ENCODE data around the gene CDC14A. TPM values are rescaled to one million over a fixed set of nuclear protein-coding genes. Genes with fewer than 3 reads are reported as not detected.

The CDC14A gene
- total RNA-seq, 2 donors from 2014 or later, result 9.6 to 16.8 TPM

GRCh38 chr1:100441651-100442050 lies 89.3 kb downstream of the CDC14A start:
- Histone ChIP-seq H3K9me3 (no peaks in the 10 kb centered on the region), H3K27me3 (no peaks in the 10 kb centered on the region), H3K4me1 (no peaks in the 10 kb centered on the region), H3K36me3 (no peaks in the 10 kb centered on the region), H3K9ac (ENCODE audit: low read depth in 2 of 2, low read length in 2 of 2) (no peak overlapping the region), H3K4me3 (no peak overlapping the region), H3K27ac (peak overlapping the region; percentile 9)
- intact Hi-C loops (cut with DNase I), result no loop called here
- no peak for TF ChIP-seq CTCF (IDR thresholded peaks at IDR 0.05)
- no peak for DNase-seq

- intact Hi-C loops (cut with DNase I), result no loop called here
- H3K27ac ChIP-seq, result no peak overlapping the region
- no peaks in the 10 kb centered on the region for H3K36me3 ChIP-seq
- H3K9me3 ChIP-seq, result no peaks in the 10 kb centered on the region
- H3K4me3 ChIP-seq, result no peak overlapping the region
- no peak for TF ChIP-seq CTCF (IDR thresholded peaks at IDR 0.05)
- no peaks in the 10 kb centered on the region for H3K4me1 ChIP-seq
- no peak for DNase-seq
- H3K9ac ChIP-seq (ENCODE audit: low read depth in 2 of 2, low read length in 2 of 2), result no peak overlapping the region
- no peaks in the 10 kb centered on the region for H3K27me3 ChIP-seq
Observed at GRCh38 chr1:100443811-100444571, 91.7 kb downstream of the CDC14A start.

- no peaks in the 10 kb centered on the region for H3K9me3 ChIP-seq
- intact Hi-C loops (cut with DNase I), result no loop called here
- DNase-seq, result no peak
- H3K4me3 ChIP-seq, result no peak overlapping the region
- no peak overlapping the region for H3K9ac ChIP-seq (ENCODE audit: low read depth in 2 of 2, low read length in 2 of 2)
- no peaks in the 10 kb centered on the region for H3K27me3 ChIP-seq
- no peaks in the 10 kb centered on the region for H3K4me1 ChIP-seq
- TF ChIP-seq CTCF (IDR thresholded peaks at IDR 0.05), result no peak
- H3K27ac ChIP-seq, result no peak overlapping the region
- no peaks in the 10 kb centered on the region for H3K36me3 ChIP-seq
Observed at GRCh38 chr1:100445565-100445964, 93.3 kb downstream of the CDC14A start.

- DNase-seq, result no peak
- H3K4me1 ChIP-seq, result no peaks in the 10 kb centered on the region
- H3K27ac ChIP-seq, result no peak overlapping the region
- intact Hi-C loops (cut with DNase I), result no loop called here
- H3K9me3 ChIP-seq, result no peaks in the 10 kb centered on the region
- no peaks in the 10 kb centered on the region for H3K27me3 ChIP-seq
- no peaks in the 10 kb centered on the region for H3K36me3 ChIP-seq
- no peak overlapping the region for H3K9ac ChIP-seq (ENCODE audit: low read depth in 2 of 2, low read length in 2 of 2)
- H3K4me3 ChIP-seq, result no peak overlapping the region
- TF ChIP-seq CTCF (IDR thresholded peaks at IDR 0.05), result no peak
Observed at GRCh38 chr1:100448366-100448765, 96.1 kb downstream of the CDC14A start.

- no peak overlapping the region for H3K9ac ChIP-seq (ENCODE audit: low read depth in 2 of 2, low read length in 2 of 2)
- no peak for TF ChIP-seq CTCF (IDR thresholded peaks at IDR 0.05)
- no peak overlapping the region for H3K27ac ChIP-seq
- intact Hi-C loops (cut with DNase I), result no loop called here
- H3K27me3 ChIP-seq, result no peaks in the 10 kb centered on the region
- no peaks in the 10 kb centered on the region for H3K9me3 ChIP-seq
- H3K36me3 ChIP-seq, result no peaks in the 10 kb centered on the region
- no peak overlapping the region for H3K4me3 ChIP-seq
- no peak for DNase-seq
- H3K4me1 ChIP-seq, result no peaks in the 10 kb centered on the region
Observed at GRCh38 chr1:100449477-100449876, 97.2 kb downstream of the CDC14A start.

Measured in colonic mucosa (tissue), 4 donors.